ENCODE data around the gene OR5AN1. TPM values are rescaled to one million over a fixed set of nuclear protein-coding genes. Genes with fewer than 3 reads are reported as not detected.

Gene OR5AN1, protein sequence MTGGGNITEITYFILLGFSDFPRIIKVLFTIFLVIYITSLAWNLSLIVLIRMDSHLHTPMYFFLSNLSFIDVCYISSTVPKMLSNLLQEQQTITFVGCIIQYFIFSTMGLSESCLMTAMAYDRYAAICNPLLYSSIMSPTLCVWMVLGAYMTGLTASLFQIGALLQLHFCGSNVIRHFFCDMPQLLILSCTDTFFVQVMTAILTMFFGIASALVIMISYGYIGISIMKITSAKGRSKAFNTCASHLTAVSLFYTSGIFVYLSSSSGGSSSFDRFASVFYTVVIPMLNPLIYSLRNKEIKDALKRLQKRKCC
- not detected in 2 replicates for total RNA-seq

DNA sequence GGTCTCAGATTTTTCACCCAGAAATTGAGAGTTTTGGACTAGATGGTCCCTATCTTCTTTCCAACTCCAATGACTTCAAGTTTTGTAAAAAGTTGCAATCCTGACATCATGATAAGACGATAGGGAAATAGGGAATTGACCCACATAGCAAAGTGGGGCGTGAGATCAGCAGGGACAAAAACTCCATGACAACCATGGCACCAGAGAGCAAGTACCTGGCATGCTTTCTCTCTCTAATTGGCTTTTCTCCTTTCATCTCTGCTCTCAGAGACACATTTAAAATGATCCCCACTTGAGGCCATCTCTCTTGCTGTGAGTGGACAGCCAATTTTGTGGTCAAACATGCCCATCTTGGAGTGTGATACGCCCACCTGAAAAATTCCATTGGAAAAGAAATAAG lies at the start of gene OR5AN1:
TSS of gene OR5AN1 (plus strand) at position 301 of the 400 bp plus-strand sequence. CDS start 5,564 bp downstream, outside the sequence.

Other genes starting within 250 kb of the OR5AN1 start
- gene FAM111A, start 216.0 kb upstream of the OR5AN1 start, total RNA-seq, result 11.5 and 23.6 TPM in 2 replicates
- gene DTX4, start 186.8 kb upstream of the OR5AN1 start, total RNA-seq, result 5.9 TPM in 2 replicates
- not detected in 2 replicates for gene MPEG1, start 146.0 kb upstream of the OR5AN1 start, total RNA-seq
- not detected in 2 replicates for gene OR5A2, start 67.5 kb downstream of the OR5AN1 start, total RNA-seq
- not detected in 2 replicates for gene OR5A1, start 77.6 kb downstream of the OR5AN1 start, total RNA-seq
- not detected in 2 replicates for gene OR4D6, start 98.1 kb downstream of the OR5AN1 start, total RNA-seq
- not detected in 2 replicates for gene OR4D10, start 114.4 kb downstream of the OR5AN1 start, total RNA-seq
- not detected in 2 replicates for gene OR4D11, start 144.7 kb downstream of the OR5AN1 start, total RNA-seq
- not detected in 2 replicates for gene OR4D9, start 152.6 kb downstream of the OR5AN1 start, total RNA-seq